Transverse colon (tissue), 4 donors: ENCODE measurements around the gene PACS2.

Experiments used
- POLR2AphosphoS5 ChIP-seq, 3 donors: sonication (generic); formaldehyde crosslinking; IDR thresholded peaks; one replicate each; pipeline ENCODE4 v1.6.1; 2016; ENCODE audit warnings: antibody characterized with exemption in 3 of 3
- TF ChIP-seq, protein P1 (sequence below), 5 experiments: fragments of 200-600 bp in 3 of 5; fragments of 450-650 bp in 2 of 5; sonication (generic) in 3 of 5; IDR thresholded peaks; 1 replicate in 2 of 5; 2 replicates in 3 of 5; pipeline ENCODE4 v1.5.1; 2016 to 2017; ENCODE audit warnings: antibody characterized with exemption in 5 of 5, inconsistent platforms in 3 of 5, mild to moderate bottlenecking in 2 of 5, moderate library complexity in 1 of 5

DNA sequence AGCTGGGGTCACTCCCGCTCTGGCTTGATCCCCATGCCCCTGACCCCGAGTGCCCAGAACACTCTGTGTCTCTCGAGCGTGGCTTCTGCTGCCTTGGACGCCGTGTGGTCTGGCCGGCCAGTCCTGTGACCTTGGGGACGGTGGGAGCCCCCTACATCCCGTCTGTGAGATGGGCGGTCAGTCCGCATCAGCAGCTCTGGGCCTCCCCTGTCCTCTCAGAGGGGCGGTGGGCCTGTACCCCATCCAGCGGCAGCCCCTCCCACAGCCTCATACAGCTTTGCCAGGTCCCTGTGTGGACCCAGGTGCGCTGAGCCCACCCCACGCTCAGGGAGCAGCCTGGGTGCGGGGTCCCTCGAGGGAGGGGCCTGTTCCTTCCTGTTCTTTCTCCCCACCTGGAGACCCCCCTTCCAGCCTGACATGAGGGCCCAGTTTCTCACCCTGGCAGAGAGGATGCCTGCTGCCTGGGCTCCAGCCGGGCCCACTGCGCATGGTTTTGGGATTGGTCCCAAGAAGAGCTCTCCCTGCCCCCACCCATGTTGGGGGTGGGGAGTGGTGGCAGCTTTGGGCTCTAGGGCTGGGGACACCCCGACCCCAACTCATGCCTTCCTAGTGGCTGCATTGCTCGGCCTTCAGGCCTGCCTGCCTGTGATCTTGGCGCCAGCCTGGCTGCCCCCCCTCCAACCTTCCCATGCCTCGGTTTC, 106.6 kb downstream of the PACS2 start:
- TF ChIP-seq, protein P1, sequence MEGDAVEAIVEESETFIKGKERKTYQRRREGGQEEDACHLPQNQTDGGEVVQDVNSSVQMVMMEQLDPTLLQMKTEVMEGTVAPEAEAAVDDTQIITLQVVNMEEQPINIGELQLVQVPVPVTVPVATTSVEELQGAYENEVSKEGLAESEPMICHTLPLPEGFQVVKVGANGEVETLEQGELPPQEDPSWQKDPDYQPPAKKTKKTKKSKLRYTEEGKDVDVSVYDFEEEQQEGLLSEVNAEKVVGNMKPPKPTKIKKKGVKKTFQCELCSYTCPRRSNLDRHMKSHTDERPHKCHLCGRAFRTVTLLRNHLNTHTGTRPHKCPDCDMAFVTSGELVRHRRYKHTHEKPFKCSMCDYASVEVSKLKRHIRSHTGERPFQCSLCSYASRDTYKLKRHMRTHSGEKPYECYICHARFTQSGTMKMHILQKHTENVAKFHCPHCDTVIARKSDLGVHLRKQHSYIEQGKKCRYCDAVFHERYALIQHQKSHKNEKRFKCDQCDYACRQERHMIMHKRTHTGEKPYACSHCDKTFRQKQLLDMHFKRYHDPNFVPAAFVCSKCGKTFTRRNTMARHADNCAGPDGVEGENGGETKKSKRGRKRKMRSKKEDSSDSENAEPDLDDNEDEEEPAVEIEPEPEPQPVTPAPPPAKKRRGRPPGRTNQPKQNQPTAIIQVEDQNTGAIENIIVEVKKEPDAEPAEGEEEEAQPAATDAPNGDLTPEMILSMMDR (IDR thresholded peaks at IDR 0.05), result no peak
- no peak for TF ChIP-seq POLR2AphosphoS5 (IDR thresholded peaks at IDR 0.05)
